Neuronal stem cell (in vitro differentiated cells): ENCODE data around the gene PARD3.

ENCODE experiments used
- DNase-seq: peaks from one replicate; pipeline ENCODE4 v3.0.0-alpha.2; 2013; ENCODE audit warnings: low spot score
- H2AFZ ChIP-seq: one replicate; pipeline ENCODE4 v1.6.1; 2013; ENCODE audit warnings: mild to moderate bottlenecking, low read length, inconsistent platforms
- H2AK5ac ChIP-seq: 2 replicates; pipeline ENCODE4 v1.6.1; 2013; ENCODE audit warnings: low read depth, mild to moderate bottlenecking, inconsistent platforms, low read length, moderate library complexity, mixed read lengths
- H2BK120ac ChIP-seq: 2 replicates; pipeline ENCODE4 v1.6.1; 2013; ENCODE audit warnings: low read depth, mild to moderate bottlenecking, inconsistent platforms, low read length, moderate library complexity, mixed read lengths
- H2BK12ac ChIP-seq: one replicate; pipeline ENCODE4 v1.6.1; 2013; ENCODE audit warnings: low read length, inconsistent platforms
- H2BK15ac ChIP-seq: 2 replicates; pipeline ENCODE4 v1.6.1; 2013; ENCODE audit warnings: mild to moderate bottlenecking, low read length, inconsistent platforms, mixed read lengths
- H2BK5ac ChIP-seq: one replicate; pipeline ENCODE4 v1.6.1; 2013; ENCODE audit warnings: inconsistent platforms, mild to moderate bottlenecking, low read length, moderate library complexity
- H3K14ac ChIP-seq: one replicate; pipeline ENCODE4 v1.6.1; 2013; ENCODE audit warnings: low read length, inconsistent platforms
- H3K18ac ChIP-seq: 2 replicates; pipeline ENCODE4 v1.6.1; 2013; ENCODE audit warnings: low read length, inconsistent platforms
- H3K23ac ChIP-seq: 2 replicates; pipeline ENCODE4 v1.6.1; 2013; ENCODE audit warnings: low read depth, mild to moderate bottlenecking, mixed read lengths, low read length, inconsistent platforms; ENCODE audit not compliant: poor library complexity
- H3K27ac ChIP-seq: replicated peaks from 3 replicates; pipeline ENCODE4 v1.5.1; 2013; ENCODE audit warnings: low read length, inconsistent platforms
- H3K27me3 ChIP-seq, 3 experiments: 2 replicates each; pipeline ENCODE4 v1.6.1; 2013; ENCODE audit warnings: low read length in 3 of 3, mild to moderate bottlenecking in 2 of 3, inconsistent platforms in 1 of 3, low read depth in 1 of 3, mixed read lengths in 1 of 3, moderate library complexity in 1 of 3; ENCODE audit not compliant: control insufficient read depth in 3 of 3, insufficient read depth in 3 of 3
- H3K36me3 ChIP-seq, 2 donors: replicated peaks in 1 of 2; 2 replicates each; pipeline ENCODE4 v1.6.1; 2013; ENCODE audit warnings: low read length in 2 of 2; ENCODE audit not compliant: control insufficient read depth in 2 of 2, insufficient read depth in 2 of 2
- H3K4ac ChIP-seq: 2 replicates; pipeline ENCODE4 v1.6.1; 2013; ENCODE audit warnings: inconsistent platforms, mild to moderate bottlenecking, low read length, moderate library complexity
- H3K4me1 ChIP-seq, 2 donors: 1 replicate in 1 of 2; 2 replicates in 1 of 2; pipeline ENCODE4 v1.6.1; 2013; ENCODE audit warnings: low read length in 2 of 2, low read depth in 1 of 2; ENCODE audit not compliant: control insufficient read depth in 2 of 2, insufficient read depth in 1 of 2
- H3K4me2 ChIP-seq: one replicate; pipeline ENCODE4 v1.6.1; 2013; ENCODE audit warnings: mild to moderate bottlenecking, low read length, inconsistent platforms; ENCODE audit not compliant: insufficient read depth, poor library complexity, severe bottlenecking
- H3K4me3 ChIP-seq, 2 donors: 2 replicates each; pipeline ENCODE4 v1.5.1; 2013; ENCODE audit warnings: low read length in 2 of 2, mild to moderate bottlenecking in 2 of 2, inconsistent platforms in 1 of 2, moderate library complexity in 1 of 2
- H3K79me1 ChIP-seq: one replicate; pipeline ENCODE4 v1.6.1; 2013; ENCODE audit warnings: low read depth, mild to moderate bottlenecking, inconsistent platforms, low read length, moderate library complexity
- H3K9ac ChIP-seq: one replicate; pipeline ENCODE4 v1.6.1; 2013; ENCODE audit warnings: mild to moderate bottlenecking, low read depth, low read length, inconsistent platforms; ENCODE audit not compliant: poor library complexity
- H3K9me3 ChIP-seq, 2 donors: replicated peaks in 1 of 2; 2 replicates each; pipeline versions ENCODE3 to v1.6.1; 2013; ENCODE audit warnings: low read length in 2 of 2, mild to moderate bottlenecking in 2 of 2, inconsistent platforms in 1 of 2, low read depth in 1 of 2, mixed read lengths in 1 of 2, moderate library complexity in 1 of 2; ENCODE audit not compliant: control insufficient read depth in 2 of 2, insufficient read depth in 1 of 2
- H4K8ac ChIP-seq: one replicate; pipeline ENCODE4 v1.6.1; 2013; ENCODE audit warnings: low read depth, mild to moderate bottlenecking, inconsistent platforms, low read length, moderate library complexity
- H4K91ac ChIP-seq: one replicate; pipeline ENCODE4 v1.6.1; 2013; ENCODE audit warnings: low read length, low read depth, mild to moderate bottlenecking, inconsistent platforms; ENCODE audit not compliant: poor library complexity
- WGBS, 2 donors: extraction: QIAGEN DNeasy Blood & Tissue Kit; methylation state at CpG; one replicate each; pipeline ENCODE4 v1.1.7; 2013; ENCODE audit warnings: missing lambda C conversion rate in 2 of 2, mixed read lengths in 1 of 2; ENCODE audit not compliant: insufficient read length in 2 of 2, insufficient replicate concordance in 1 of 2; ENCODE audit errors: extremely low coverage in 2 of 2; 5-methylcytosine and 5-hydroxymethylcytosine counted together

PARD3 gene

GRCh38 chr10:34760606-34761005 is 54.5 kb downstream of the PARD3 start:
- no peak for DNase-seq
- WGBS, 2 donors: no CpG with 5 or more reads among the region's 1 CpG
- Histone ChIP-seq H3K18ac (no peak overlapping the region), H2BK120ac (no peak overlapping the region), H3K27ac (no peak overlapping the region), H2AFZ (no peak overlapping the region), H2BK12ac (no peak overlapping the region), H3K9ac (no peak overlapping the region), H2AK5ac (no peak overlapping the region), H3K4me1 (peaks cover 0 to 3% of the 10 kb centered on the region in 2 donors), H3K36me3 (no peaks in the 10 kb centered on the region), H4K8ac (no peak overlapping the region), H2BK15ac (no peak overlapping the region), H3K27me3 (no peaks in the 10 kb centered on the region), H3K9me3 (no peaks in the 10 kb centered on the region), H3K4me2 (no peak overlapping the region), H3K23ac (no peak overlapping the region), H2BK5ac (no peak overlapping the region), H3K4ac (no peak overlapping the region), H3K79me1 (no peaks in the 10 kb centered on the region), H4K91ac (no peak overlapping the region), H3K4me3 (no peak overlapping the region), H3K14ac (no peak overlapping the region)

GRCh38 chr10:34759837-34760215 is 55.3 kb downstream of the PARD3 start:
- Histone ChIP-seq H4K91ac (no peak overlapping the region), H2BK5ac (no peak overlapping the region), H3K4me2 (no peak overlapping the region), H3K4ac (no peak overlapping the region), H3K36me3 (no peaks in the 10 kb centered on the region), H3K27me3 (no peaks in the 10 kb centered on the region), H3K4me3 (no peak overlapping the region), H3K79me1 (no peaks in the 10 kb centered on the region), H2AFZ (no peak overlapping the region), H4K8ac (no peak overlapping the region), H3K27ac (no peak overlapping the region), H3K9me3 (no peaks in the 10 kb centered on the region), H3K9ac (no peak overlapping the region), H2BK120ac (no peak overlapping the region), H3K23ac (no peak overlapping the region), H3K4me1 (peaks cover 0 to 3% of the 10 kb centered on the region in 2 donors), H2BK12ac (no peak overlapping the region), H3K14ac (no peak overlapping the region), H3K18ac (no peak overlapping the region), H2AK5ac (no peak overlapping the region), H2BK15ac (no peak overlapping the region)
- DNase-seq: no peak
- no CpG with 5 or more reads among the region's 6 CpGs for WGBS, 2 donors

GRCh38 chr10:34759161-34759836 is 55.8 kb downstream of the PARD3 start:
- H2BK15ac ChIP-seq: no peak overlapping the region
- no peak overlapping the region for H3K18ac ChIP-seq
- H2BK12ac ChIP-seq: no peak overlapping the region
- H3K79me1 ChIP-seq: no peaks in the 10 kb centered on the region
- no peaks in the 10 kb centered on the region for H3K27me3 ChIP-seq
- H2AK5ac ChIP-seq: no peak overlapping the region
- H2BK120ac ChIP-seq: no peak overlapping the region
- H3K4me2 ChIP-seq: no peak overlapping the region
- no peak overlapping the region for H4K8ac ChIP-seq
- no peak for DNase-seq
- H3K4me3 ChIP-seq: no peak overlapping the region
- no peak overlapping the region for H3K9ac ChIP-seq
- no peaks in the 10 kb centered on the region for H3K36me3 ChIP-seq
- no peak overlapping the region for H2BK5ac ChIP-seq
- H3K14ac ChIP-seq: no peak overlapping the region
- H2AFZ ChIP-seq: no peak overlapping the region
- H3K23ac ChIP-seq: no peak overlapping the region
- no peak overlapping the region for H3K4ac ChIP-seq
- no peak overlapping the region for H3K27ac ChIP-seq
- peaks cover 0 to 3% of the 10 kb centered on the region in 2 donors for H3K4me1 ChIP-seq
- WGBS, 2 donors: no CpG with 5 or more reads among the region's 9 CpGs
- no peaks in the 10 kb centered on the region for H3K9me3 ChIP-seq
- no peak overlapping the region for H4K91ac ChIP-seq

GRCh38 chr10:34758447-34758996 is 56.6 kb downstream of the PARD3 start:
- Histone ChIP-seq H4K8ac (no peak overlapping the region), H3K14ac (no peak overlapping the region), H3K23ac (no peak overlapping the region), H3K27me3 (no peaks in the 10 kb centered on the region), H3K36me3 (no peaks in the 10 kb centered on the region), H2BK12ac (no peak overlapping the region), H3K4me3 (no peak overlapping the region), H4K91ac (no peak overlapping the region), H2AK5ac (no peak overlapping the region), H3K4me2 (no peak overlapping the region), H3K9ac (no peak overlapping the region), H3K9me3 (no peaks in the 10 kb centered on the region), H3K18ac (no peak overlapping the region), H3K27ac (no peak overlapping the region), H2BK5ac (no peak overlapping the region), H2AFZ (no peak overlapping the region), H3K4me1 (peaks cover 0 to 3% of the 10 kb centered on the region in 2 donors), H3K79me1 (no peaks in the 10 kb centered on the region), H2BK15ac (no peak overlapping the region), H3K4ac (no peak overlapping the region), H2BK120ac (no peak overlapping the region)
- WGBS, 2 donors: no CpG with 5 or more reads among the region's 3 CpGs
- no peak for DNase-seq
